Stimulated activated naive CD4-positive, alpha-beta T cell (primary cell): ENCODE data around the gene WDR26.

ENCODE experiments used
- DNase-seq, 6 experiments: peaks; one replicate each; lab custom pipeline; 2025; lab: John Stamatoyannopoulos, UW

Gene WDR26

GRCh38 chr1:224348137-224348536, 86.5 kb downstream of the WDR26 start:
- DNase-seq: peak in 3 of 6 experiments; percentile 23 to 43 (median 34)

- peak in 2 of 6 experiments; percentile 7 to 13 for DNase-seq
These were observed 90.9 kb downstream of the WDR26 start for GRCh38 chr1:224343679-224344078.

- peak in 5 of 6 experiments; percentile 7 to 41 (median 26) for DNase-seq
These were observed 93.9 kb downstream of the WDR26 start for GRCh38 chr1:224340453-224341384.

GRCh38 chr1:224339442-224340033, 95.1 kb downstream of the WDR26 start:
- DNase-seq: no peak

- no peak for DNase-seq
These were observed 96.3 kb downstream of the WDR26 start for GRCh38 chr1:224338150-224338838.
